Esophagus squamous epithelium (tissue), 5 donors: Measurements from ENCODE around the gene WFIKKN1. TPM values are rescaled to one million over a fixed set of nuclear protein-coding genes. Genes with fewer than 3 reads are reported as not detected.

Experiments used
- DNase-seq: peaks from one replicate; lab custom pipeline; 2025; lab: John Stamatoyannopoulos, UW
- H3K27ac ChIP-seq, 4 donors: fragments of 200-600 bp; sonication (generic); one replicate each; pipeline ENCODE4 v1.5.1; 2016 to 2019; ENCODE audit warnings: mild to moderate bottlenecking in 1 of 4
- H3K27me3 ChIP-seq, 4 donors: fragments of 200-600 bp; sonication (generic); 1 replicate in 3 of 4; 2 replicates in 1 of 4; pipeline versions ENCODE4 v1.5.1 to v1.6.0; 2017 to 2021; ENCODE audit warnings: antibody characterized with exemption in 1 of 4
- H3K36me3 ChIP-seq, 3 donors: fragments of 200-600 bp; sonication (generic); one replicate each; pipeline ENCODE4 v1.5.1; 2016 to 2019
- H3K4me1 ChIP-seq, 3 donors: fragments of 200-600 bp; sonication (generic); one replicate each; pipeline ENCODE4 v1.5.1; 2017 to 2019
- H3K4me3 ChIP-seq, 4 donors: fragments of 200-600 bp; sonication (generic); 1 replicate in 3 of 4; 2 replicates in 1 of 4; pipeline ENCODE4 v1.5.1; 2016 to 2019; ENCODE audit warnings: mild to moderate bottlenecking in 2 of 4, moderate library complexity in 1 of 4
- H3K9me3 ChIP-seq, 3 donors: fragments of 200-600 bp; sonication (generic); one replicate each; pipeline ENCODE4 v1.5.1; 2016 to 2019
- CTCF ChIP-seq, 6 experiments: fragments of 450-650 bp in 4 of 6; fragments of 200-600 bp in 2 of 6; sonication (generic) in 2 of 6; IDR thresholded peaks; one replicate each; pipeline ENCODE4 v1.5.1; 2016 to 2019; ENCODE audit warnings: antibody characterized with exemption in 6 of 6, mild to moderate bottlenecking in 4 of 6, moderate library complexity in 4 of 6
- POLR2A ChIP-seq, 4 donors: fragments of 450-650 bp; IDR thresholded peaks; one replicate each; pipeline ENCODE4 v1.6.1; 2017; ENCODE audit warnings: antibody characterized with exemption in 4 of 4, mild to moderate bottlenecking in 4 of 4, moderate library complexity in 3 of 4
- WGBS, 2 donors: methylation state at CpG; one replicate each; pipeline ENCODE4 v1.1.5; 2018; 5-methylcytosine and 5-hydroxymethylcytosine counted together
- intact Hi-C: fragments of 100-400 bp; cut with DNase I; formaldehyde crosslinking; loops from one replicate; pipeline ENCODE4 v1.15.0; 2022
- total RNA-seq, 4 donors: library from RNA; depleted of rRNA; stranded (reverse); fragments of >200 nt; gene quantifications; one replicate each; pipeline ENCODE4 v1.1.0, GENCODE V29; 2016
- donor health status: DM: yes; HTN: yes; CAD: no.

The WFIKKN1 gene
- total RNA-seq, 4 donors from 2014 or later: under 0.01 to 1.8 (median 0.29) TPM

GRCh38 chr16:670485-671352, 39.9 kb downstream of the WFIKKN1 start:
- no peak overlapping the region for H3K4me3 ChIP-seq
- WGBS, 2 donors: 90% methylated on average over 37 of the region's 52 CpGs; no CpG with 5 or more reads in 1 of the 2 donors

GRCh38 chr16:671353-672131, 40.8 kb downstream of the WFIKKN1 start:
- 73 to 100% methylated on average over 2 of the region's 40 CpGs for WGBS, 2 donors

More at GRCh38 chr16:670485-671352, 39.9 kb downstream of the WFIKKN1 start:
- Histone ChIP-seq H3K36me3 (peaks cover 35 to 56% (median 36%) of the 10 kb centered on the region in 3 donors), H3K27ac (no peak overlapping the region), H3K9me3 (no peaks in the 10 kb centered on the region), H3K27me3 (peaks cover 0 to 7% (median 0%) of the 10 kb centered on the region in 4 donors), H3K4me1 (peaks cover 23 to 58% (median 24%) of the 10 kb centered on the region in 3 donors)
- no peak for TF ChIP-seq CTCF (IDR thresholded peaks at IDR 0.05)
- TF ChIP-seq POLR2A (IDR thresholded peaks at IDR 0.05): no peak
- intact Hi-C loops: no loop called here
- no peak for DNase-seq

GRCh38 chr16:672371-672770, 41.6 kb downstream of the WFIKKN1 start:
- H3K9me3 ChIP-seq: no peaks in the 10 kb centered on the region
- no peak for TF ChIP-seq CTCF (IDR thresholded peaks at IDR 0.05)
- no peak for TF ChIP-seq POLR2A (IDR thresholded peaks at IDR 0.05)
- H3K4me3 ChIP-seq: no peak overlapping the region
- intact Hi-C loops: no loop called here
- peaks cover 34 to 68% (median 36%) of the 10 kb centered on the region in 3 donors for H3K4me1 ChIP-seq
- WGBS, 2 donors: no CpG with 5 or more reads among the region's 19 CpGs
- no peak overlapping the region for H3K27ac ChIP-seq
- DNase-seq: no peak
- peaks cover 35 to 56% (median 36%) of the 10 kb centered on the region in 3 donors for H3K36me3 ChIP-seq
- peaks cover 0 to 24% (median 0%) of the 10 kb centered on the region in 4 donors for H3K27me3 ChIP-seq

More at GRCh38 chr16:671353-672131, 40.8 kb downstream of the WFIKKN1 start:
- TF ChIP-seq CTCF (IDR thresholded peaks at IDR 0.05) (no peak), POLR2A (IDR thresholded peaks at IDR 0.05) (no peak)
- H3K27ac ChIP-seq: no peak overlapping the region
- H3K4me3 ChIP-seq: no peak overlapping the region
- intact Hi-C loops: no loop called here
- peaks cover 35 to 56% (median 36%) of the 10 kb centered on the region in 3 donors for H3K36me3 ChIP-seq
- H3K9me3 ChIP-seq: no peaks in the 10 kb centered on the region
- peaks cover 32 to 67% (median 32%) of the 10 kb centered on the region in 3 donors for H3K4me1 ChIP-seq
- DNase-seq: no peak
- peaks cover 0 to 15% (median 0%) of the 10 kb centered on the region in 4 donors for H3K27me3 ChIP-seq

GRCh38 chr16:672851-673250, 42.1 kb downstream of the WFIKKN1 start:
- H3K27ac ChIP-seq: no peak overlapping the region
- H3K36me3 ChIP-seq: peaks cover 35 to 56% (median 36%) of the 10 kb centered on the region in 3 donors
- WGBS, 2 donors: 95% methylated on average over 13 of the region's 21 CpGs; no CpG with 5 or more reads in 1 of the 2 donors
- H3K4me1 ChIP-seq: peaks cover 32 to 68% (median 36%) of the 10 kb centered on the region in 3 donors
- H3K4me3 ChIP-seq: no peak overlapping the region
- no peaks in the 10 kb centered on the region for H3K9me3 ChIP-seq
- intact Hi-C loops: no loop called here
- no peak for TF ChIP-seq CTCF (IDR thresholded peaks at IDR 0.05)
- TF ChIP-seq POLR2A (IDR thresholded peaks at IDR 0.05): no peak
- no peak for DNase-seq
- peaks cover 0 to 29% (median 0%) of the 10 kb centered on the region in 4 donors for H3K27me3 ChIP-seq
